ENCODE measurements around the gene SMDT1. TPM values are rescaled to one million over a fixed set of nuclear protein-coding genes. Genes with fewer than 3 reads are reported as not detected.

SMDT1 gene
- 133 and 140 TPM in 2 replicates for total RNA-seq
- total RNA-seq (2013), result 28.0 TPM
- polyA plus RNA-seq, result 79.0 and 122 TPM in 2 replicates
- 24.3 and 35.9 TPM in 2 replicates for polyA minus RNA-seq

- ChIA-PET CTCF (interaction anchor here (0.9 to 4.0 kb wide), 8 partner anchors 11 to 383 kb away, joined by 3 to 41 read pairs (median 4); partner anchors contain the start of gene NDUFA6), POLR2A (interaction anchor here (0.6 to 4.0 kb wide), 9 partner anchors 10 to 576 kb away, joined by 3 to 45 read pairs (median 5); partner anchors contain the start of genes CCDC134, NAGA, NDUFA6 and POLDIP3)
- DNase-seq, result peak; percentile 100
- Histone ChIP-seq H3K9me3 (ENCODE audit: control extremely low read depth in 1 of 3, control insufficient read depth in 2 of 3, insufficient read depth in 1 of 3, low read length in 2 of 3) (no peaks in the 10 kb centered on the region), H3K36me3 (replicated peaks in 1 of 2; ENCODE audit: control extremely low read depth in 1 of 2, control insufficient read depth in 1 of 2, extremely low read depth in 1 of 2, insufficient read depth in 2 of 2, low read length in 1 of 2) (peaks cover 0 to 27% of the 10 kb centered on the region in 2 experiments), H3K4me2 (replicated peaks; ENCODE audit: low read depth, low read length, poor library complexity, severe bottlenecking) (peak within 1 kb of the TSS; percentile 88), H3K4me1 (ENCODE audit: control insufficient read depth in 2 of 2, insufficient read depth in 2 of 2, low read length in 2 of 2) (peaks cover 22 to 32% of the 10 kb centered on the region in 2 donors), H3K27ac (ENCODE audit: low read length in 2 of 2) (peak within 1 kb of the TSS; percentile 99), H3K9ac (ENCODE audit: low read length) (peak within 1 kb of the TSS; percentile 97), H3K4me3 (ENCODE audit: control extremely low read depth in 1 of 5, extremely low read depth in 1 of 5, insufficient read depth in 1 of 5, low read depth in 2 of 5, low read length in 4 of 5) (peak within 1 kb of the TSS; percentile 66 to 92 (median 86)), H3K79me2 (ENCODE audit: control insufficient read depth, insufficient read depth, low read length) (peaks cover 51% of the 10 kb centered on the region), H4K20me1 (ENCODE audit: control insufficient read depth, insufficient read depth, low read length, poor library complexity, severe bottlenecking) (peaks cover 7% of the 10 kb centered on the region), H2AFZ (ENCODE audit: insufficient read depth, low read depth, low read length, poor library complexity, severe bottlenecking) (peak within 1 kb of the TSS; percentile 90), H3K27me3 (replicated peaks in 1 of 4; ENCODE audit: control extremely low read depth in 1 of 4, control insufficient read depth in 3 of 4, insufficient read depth in 4 of 4, low read length in 3 of 4) (no peaks in the 10 kb centered on the region)
- peak within 1 kb of the TSS; percentile 97 for H3K27ac Mint-ChIP-seq
- H3K9me3 Mint-ChIP-seq (ENCODE audit: insufficient read depth), result no peaks in the 10 kb centered on the region
- intact Hi-C loops (cut with micrococcal nuclease), result loop anchor here (1.0 to 2.0 kb wide), 4 partner anchors 9 to 793 kb away; partner anchors contain the start of genes NAGA, NDUFA6 and RANGAP1
- peak; percentile 86 for ATAC-seq (ENCODE audit: low read depth)
- H3K27me3 Mint-ChIP-seq, result no peaks in the 10 kb centered on the region
- H3K4me3 Mint-ChIP-seq, result peak within 1 kb of the TSS; percentile 96
- no peak for TF ChIP-seq CTCF (IDR thresholded peaks at IDR 0.05)
- TF ChIP-seq EZH2 (IDR thresholded peaks at IDR 0.05; ENCODE audit: borderline replicate concordance, insufficient read depth, low read depth, low read length, poor library complexity, severe bottlenecking), result no peak
- under 1% methylated on average over 68 of the region's 71 CpGs for WGBS (ENCODE audit: insufficient coverage)
- H3K4me1 Mint-ChIP-seq, result peaks cover 41% of the 10 kb centered on the region
Observed at GRCh38 chr22:42079319-42080251, at the start of gene SMDT1. TSS of gene SMDT1 (plus strand) at chr22:42079700. CDS start at chr22:42079769, 69 bp downstream.
